OCI-LY7 (cell line): Measurements from ENCODE around the gene RASSF4. TPM values are rescaled to one million over a fixed set of nuclear protein-coding genes. Genes with fewer than 3 reads are reported as not detected.
A peak's percentile ranks its signal among the peaks of the same experiment; 100 is the strongest.

Experiments
- BruUV-seq: library from RNA; stranded (reverse); fragments of 400-500 nt; replicated peaks from 2 replicates; lab custom pipeline; 2021; lab: Mats Ljungman, UMichigan
- CTCF ChIA-PET: fragments of 300-600 bp; sonication (Branson Sonifier 250); formaldehyde crosslinking; loops from one replicate; lab custom pipeline; 2022; ENCODE audit warnings: antibody characterized with exemption; ENCODE audit not compliant: unreplicated experiment; lab: Charles Lee
- POLR2A ChIA-PET: fragments of 300-600 bp; sonication (Branson Sonifier 250); formaldehyde crosslinking; loops from one replicate; lab custom pipeline; 2022; ENCODE audit warnings: antibody characterized with exemption; lab: Charles Lee
- DNase-seq: peaks from one replicate; pipeline ENCODE4 v3.0.0-alpha.2; 2015; ENCODE audit warnings: low spot score
- H2AFZ ChIP-seq: fragments of 200-600 bp; sonication (generic), shearing (Covaris generic); 2 replicates; pipeline ENCODE4 v1.6.1; 2014; ENCODE audit warnings: mild to moderate bottlenecking, antibody characterized with exemption, low read length, moderate library complexity
- H3K27ac ChIP-seq: fragments of 200-600 bp; sonication (generic); 2 replicates; pipeline ENCODE4 v1.5.1; 2014; ENCODE audit warnings: mixed run types, low read depth, mild to moderate bottlenecking, moderate library complexity, low read length, inconsistent platforms; ENCODE audit not compliant: poor library complexity, severe bottlenecking
- H3K36me3 ChIP-seq: fragments of 200-600 bp; sonication (generic); 2 replicates; pipeline ENCODE4 v1.6.1; 2014; ENCODE audit warnings: mild to moderate bottlenecking, antibody characterized with exemption, low read length, moderate library complexity, mixed read lengths; ENCODE audit not compliant: insufficient read depth
- H3K4me1 ChIP-seq: fragments of 200-600 bp; sonication (generic); 2 replicates; pipeline ENCODE4 v1.5.1; 2014; ENCODE audit warnings: mild to moderate bottlenecking, low read length; ENCODE audit not compliant: insufficient read depth, poor library complexity, severe bottlenecking
- H3K4me2 ChIP-seq: fragments of 200-600 bp; sonication (generic); 2 replicates; pipeline ENCODE4 v1.6.1; 2014; ENCODE audit warnings: mild to moderate bottlenecking, low read length
- H3K4me3 ChIP-seq: fragments of 200-600 bp; sonication (generic); 2 replicates; pipeline ENCODE4 v1.5.1; 2014; ENCODE audit warnings: mild to moderate bottlenecking, low read depth, low read length; ENCODE audit not compliant: poor library complexity, severe bottlenecking
- H3K79me2 ChIP-seq: fragments of 200-600 bp; sonication (generic); 2 replicates; pipeline ENCODE4 v1.6.1; 2016; ENCODE audit warnings: low read depth, mild to moderate bottlenecking, low read length, moderate library complexity, mixed read lengths; ENCODE audit not compliant: insufficient read depth
- H3K9me2 ChIP-seq: fragments of 200-600 bp; sonication (generic); 2 replicates; pipeline ENCODE4 v1.6.1; 2016; ENCODE audit warnings: mild to moderate bottlenecking, low read length, mixed read lengths; ENCODE audit not compliant: insufficient read depth
- H3K9me3 ChIP-seq: fragments of 200-600 bp; sonication (generic); 2 replicates; pipeline ENCODE4 v1.6.1; 2014; ENCODE audit warnings: mild to moderate bottlenecking, mixed run types, low read length, mixed read lengths
- H4K20me1 ChIP-seq: fragments of 200-600 bp; sonication (generic); 2 replicates; pipeline ENCODE4 v1.6.1; 2014; ENCODE audit warnings: mild to moderate bottlenecking, antibody characterized with exemption, low read length, moderate library complexity, mixed read lengths; ENCODE audit not compliant: insufficient read depth
- CTCF ChIP-seq: fragments of 200-600 bp; sonication (generic); conservative IDR thresholded peaks from 2 replicates; pipeline ENCODE4 v1.5.1; 2014; ENCODE audit warnings: mild to moderate bottlenecking, antibody characterized with exemption, low read length, moderate library complexity, mixed read lengths
- EZH2phosphoT487 ChIP-seq: fragments of 200-600 bp; sonication (generic); IDR thresholded peaks from 2 replicates; pipeline ENCODE4 v1.6.1; 2018; ENCODE audit warnings: low read depth, borderline replicate concordance, mild to moderate bottlenecking, mixed run types, antibody characterized with exemption, low read length, moderate library complexity, mixed read lengths
- intact Hi-C: fragments of 100-400 bp; cut with micrococcal nuclease; formaldehyde crosslinking; loops from one replicate; pipeline ENCODE4 v1.10.0; 2022; ENCODE audit not compliant: unreplicated experiment
- total RNA-seq, 2 experiments: library from RNA; depleted of rRNA in 1 of 2; stranded (reverse); fragments of >200 nt in 1 of 2; shearing (Covaris generic) in 1 of 2; gene quantifications; 2 replicates each; pipeline ENCODE4 v1.2.3, GENCODE V29; 2014 to 2022

The RASSF4 gene
- total RNA-seq, 2 experiments from 2014 or later: 2.6 to 5.3 TPM

GRCh38 chr10:44998146-44998631, 38.6 kb downstream of the RASSF4 start:
- POLR2A ChIA-PET: no interaction called here
- Histone ChIP-seq H3K79me2 (peaks cover 21% of the 10 kb centered on the region), H3K9me2 (no peaks in the 10 kb centered on the region), H3K36me3 (peaks cover 10% of the 10 kb centered on the region), H4K20me1 (peaks cover 6% of the 10 kb centered on the region; the same call in 1 of the 2 replicates), H3K4me3 (no peak overlapping the region), H3K9me3 (peaks cover 15% of the 10 kb centered on the region; the same call in 1 of the 2 replicates), H3K27ac (no peak overlapping the region), H3K4me2 (no peak overlapping the region), H2AFZ (no peak overlapping the region), H3K4me1 (peaks cover 36% of the 10 kb centered on the region)
- intact Hi-C loops: no loop called here
- no peak for TF ChIP-seq EZH2phosphoT487
- TF ChIP-seq CTCF: no peak
- CTCF ChIA-PET: no interaction called here
- DNase-seq: no peak
- BruUV-seq: no TSS peak

GRCh38 chr10:45000138-45000751, 40.6 kb downstream of the RASSF4 start:
- Histone ChIP-seq H3K4me3 (peak overlapping the region; percentile 86), H3K9me3 (peaks cover 33% of the 10 kb centered on the region; the same call in 1 of the 2 replicates), H4K20me1 (peaks cover 10% of the 10 kb centered on the region; the same call in 1 of the 2 replicates), H3K27ac (peak overlapping the region; percentile 52), H3K9me2 (no peaks in the 10 kb centered on the region), H3K79me2 (peaks cover 39% of the 10 kb centered on the region), H2AFZ (peak overlapping the region; percentile 93), H3K36me3 (peaks cover 30% of the 10 kb centered on the region), H3K4me2 (peak overlapping the region; percentile 90), H3K4me1 (peaks cover 36% of the 10 kb centered on the region)
- CTCF ChIA-PET: interaction anchor here (1.0 kb wide), 1 partner anchor 35 kb away, joined by 3 read pairs; no protein-coding TSS in a partner anchor
- intact Hi-C loops: loop anchor here (2.0 to 10.0 kb wide), 5 partner anchors 41 to 1032 kb away; partner anchors contain the start of genes NCOA4, RASSF4, TIMM23 and ZFAND4
- BruUV-seq: TSS peak; percentile 96
- no peak for DNase-seq
- POLR2A ChIA-PET: interaction anchor here (0.6 to 2.5 kb wide), 2 partner anchors 36 to 1537 kb away, joined by 3 to 9 read pairs; no protein-coding TSS in a partner anchor
- no peak for TF ChIP-seq CTCF
- TF ChIP-seq EZH2phosphoT487: no peak
